Ammon's horn (tissue), 1 donor: Measurements from ENCODE around the gene PCNT.
"Not testable (repeated sequence)": the region's sequence is repeated elsewhere in the genome, so short reads cannot be mapped to it uniquely, and the experiment has no call there.

Source experiments
- DNase-seq: peaks from one replicate; pipeline ENCODE4 v3.0.0-alpha.2; 2016; ENCODE audit warnings: low spot score

PCNT gene

DNA sequence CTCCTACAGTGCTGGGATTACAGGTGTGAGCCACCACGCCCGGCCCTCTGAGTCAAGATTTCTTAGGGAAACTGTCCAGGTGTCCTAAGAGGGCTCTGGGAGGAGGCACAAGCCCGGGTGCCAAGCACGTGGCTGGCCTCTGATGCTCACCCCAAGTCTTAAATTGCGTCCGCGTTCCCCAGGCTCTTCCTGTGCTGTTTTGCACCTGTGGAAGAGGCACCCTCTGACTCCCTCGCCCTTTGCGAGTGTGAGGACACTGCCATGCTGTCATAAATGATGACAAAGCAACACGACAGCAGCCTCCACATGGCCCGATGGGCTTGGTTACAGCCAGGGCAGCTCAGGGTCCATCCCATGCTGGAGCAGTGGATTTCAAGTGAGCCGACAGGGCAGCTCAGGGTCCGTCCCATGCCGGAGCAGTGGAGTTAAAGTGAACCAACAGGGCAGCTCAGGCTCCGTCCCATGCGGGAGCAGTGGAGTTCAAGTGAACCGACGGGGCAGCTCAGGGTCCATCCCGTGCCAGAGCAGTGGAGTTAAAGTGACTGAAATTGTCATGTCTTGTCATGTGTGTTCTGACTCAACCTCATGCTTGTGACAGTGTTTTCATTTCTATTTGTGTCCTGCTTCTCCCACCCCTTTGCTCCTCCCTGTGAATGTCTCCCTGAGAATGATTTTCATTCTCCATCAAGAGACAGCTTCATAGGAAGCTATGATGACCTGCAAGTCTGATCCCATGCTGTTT is 33.9 kb downstream of the PCNT start:
- DNase-seq, result no peak

- DNase-seq, result no peak
Measured at GRCh38 chr21:46361176-46361575, 37.2 kb downstream of the PCNT start.

DNA sequence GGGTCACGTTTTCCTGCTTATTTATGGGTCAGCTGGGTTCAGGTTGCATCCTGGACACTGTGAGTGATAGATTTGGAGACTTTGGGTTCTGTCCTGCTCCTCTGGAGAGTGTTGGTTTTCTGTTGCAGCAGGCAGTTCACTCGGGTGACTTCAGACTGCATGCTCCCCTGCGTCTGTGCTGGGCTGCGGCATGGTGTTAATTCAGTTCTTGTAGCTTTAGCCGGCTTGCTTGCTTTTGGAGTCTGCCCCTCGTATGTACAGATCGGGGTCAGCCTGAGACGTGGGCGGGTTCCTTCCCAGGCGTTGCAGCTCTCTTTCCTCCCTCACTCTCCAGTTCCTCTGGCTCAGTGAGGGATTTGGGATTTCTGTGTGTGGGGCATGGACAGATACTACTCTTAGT is 38.0 kb downstream of the PCNT start:
- DNase-seq, result no peak

DNA sequence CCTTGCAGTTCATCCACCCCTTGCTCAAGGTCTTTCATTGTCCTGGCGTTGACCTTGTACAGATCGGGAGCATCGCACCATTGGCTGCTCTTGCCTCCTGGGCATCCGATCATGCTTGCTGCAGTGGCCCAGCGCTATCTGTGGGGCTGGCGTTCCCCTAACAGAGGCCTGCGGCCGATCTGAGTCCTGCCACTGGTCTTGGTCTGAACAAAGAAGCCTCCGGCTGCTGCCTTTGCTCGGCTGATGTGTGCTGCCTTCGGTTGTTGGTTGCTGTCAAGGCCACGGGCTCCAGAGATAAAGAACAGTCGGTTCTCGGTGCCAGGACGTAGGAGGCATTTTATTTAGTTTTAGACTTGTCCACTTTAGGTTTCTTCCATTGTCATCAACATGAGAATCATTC is 39.0 kb downstream of the PCNT start:
- DNase-seq, result no peak

GRCh38 chr21:46363698-46364097 is 39.7 kb downstream of the PCNT start:
- no peak for DNase-seq

DNA sequence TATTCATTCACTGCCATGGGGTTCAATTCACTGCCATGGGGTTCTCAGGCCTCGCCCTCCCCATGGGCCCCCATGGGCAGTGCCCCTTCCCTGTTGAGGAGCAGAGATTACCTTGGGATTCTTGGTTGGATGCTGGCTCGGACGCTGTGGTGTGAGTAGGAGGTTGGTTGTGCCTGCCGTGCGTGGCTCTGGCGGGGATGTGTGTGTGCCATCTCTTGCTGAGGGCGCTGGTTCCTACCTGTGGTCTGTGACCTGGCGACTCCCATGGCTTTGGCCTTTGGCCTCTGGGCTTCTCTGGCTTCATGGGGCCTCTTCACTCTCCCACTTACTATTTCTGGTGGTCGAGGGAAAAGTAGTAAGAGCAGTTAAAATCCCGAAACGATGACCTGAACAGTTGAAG is 42.1 kb downstream of the PCNT start:
- DNase-seq, result no peak

- no peak for DNase-seq
Measured at GRCh38 chr21:46366561-46366960, 42.6 kb downstream of the PCNT start.

DNA sequence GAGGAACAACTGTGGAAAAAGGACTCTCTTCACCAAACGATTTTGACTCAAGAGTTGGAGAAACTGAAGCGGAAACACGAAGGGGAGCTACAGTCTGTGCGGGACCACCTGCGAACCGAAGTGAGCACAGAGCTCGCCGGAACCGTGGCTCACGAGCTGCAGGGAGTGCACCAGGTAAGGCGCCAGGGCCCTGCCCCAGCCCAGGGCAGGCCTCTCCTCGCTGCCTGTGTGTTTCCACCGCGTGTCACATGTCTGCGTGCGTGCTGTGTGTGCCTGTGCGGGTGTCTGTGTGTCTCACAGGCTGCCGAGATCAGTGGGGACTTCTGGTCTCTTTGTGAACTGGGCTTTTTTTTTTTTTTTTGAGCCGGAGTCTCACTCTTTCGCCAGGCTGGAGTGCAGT is 43.0 kb downstream of the PCNT start:
- DNase-seq, result no peak

DNA sequence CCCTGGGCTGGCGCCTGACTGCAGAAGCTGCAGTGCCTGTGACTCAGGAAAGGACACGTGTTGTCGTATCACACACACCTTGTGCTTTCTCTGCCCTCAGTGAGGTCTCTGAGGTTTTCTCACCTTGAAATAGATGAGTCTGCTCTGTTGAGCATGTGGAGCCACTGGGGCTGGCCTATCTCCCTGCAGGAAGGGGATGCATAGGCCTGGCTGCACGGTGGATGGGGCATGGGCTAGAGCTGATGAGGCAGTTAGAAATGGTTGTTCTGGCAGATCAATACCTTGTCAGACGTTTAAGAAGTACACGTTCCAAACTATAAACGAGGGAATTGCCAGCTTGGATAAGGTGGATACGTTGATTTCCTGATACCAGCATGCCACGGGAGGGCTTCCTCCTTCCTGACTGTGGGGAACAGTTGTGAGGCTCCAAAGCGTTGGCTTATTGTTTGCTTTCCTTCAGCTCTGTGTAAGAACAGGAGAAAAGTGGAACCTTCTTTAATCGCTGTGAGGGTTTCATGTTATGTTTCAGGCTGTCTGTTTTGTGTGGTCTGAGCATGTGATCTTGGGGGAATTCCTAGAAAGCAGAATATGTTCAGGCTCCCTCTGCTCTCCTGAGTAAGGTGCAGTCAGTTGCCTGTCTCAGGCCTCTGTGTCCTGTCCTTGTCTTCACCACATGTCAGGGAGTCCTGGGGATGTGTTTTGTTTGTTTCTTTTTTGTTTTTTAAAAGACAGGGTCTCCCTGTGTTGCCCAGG is 44.8 kb downstream of the PCNT start:
- DNase-seq, result no peak

DNA sequence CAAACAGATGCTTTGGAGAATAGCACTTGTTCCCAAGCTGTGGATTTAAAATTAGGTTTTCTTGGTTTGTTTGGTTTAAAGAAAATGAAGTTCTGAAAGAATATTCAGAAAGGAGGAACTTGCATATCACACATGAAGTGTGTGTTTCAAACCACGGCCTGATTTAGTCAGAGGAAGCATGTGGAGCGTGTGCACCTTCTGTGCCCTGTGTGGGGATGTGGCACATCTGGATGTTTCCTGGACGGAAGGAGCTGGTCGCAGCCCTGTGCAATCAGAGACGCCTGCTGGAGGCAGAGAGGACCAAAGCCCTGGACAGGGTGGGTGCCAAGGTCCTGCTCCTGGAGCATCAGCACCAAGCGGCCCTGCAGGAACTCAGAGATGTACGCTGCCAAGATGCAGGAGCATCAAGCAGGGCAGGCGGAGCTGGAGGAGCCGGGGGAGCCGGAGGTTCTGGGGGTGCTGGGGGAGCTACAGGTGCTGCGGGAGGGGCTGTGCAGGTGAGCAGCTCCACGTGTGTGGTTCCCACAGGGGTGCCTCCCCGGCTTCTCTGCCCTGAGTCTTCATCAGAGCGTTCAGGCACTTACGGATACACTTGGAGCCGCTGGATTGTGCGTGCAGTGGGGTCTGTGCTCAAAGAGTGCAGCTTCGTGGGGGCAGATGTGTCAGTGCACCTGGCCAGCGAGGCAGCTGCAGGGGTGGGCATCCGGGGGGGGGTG is 45.7 kb downstream of the PCNT start:
- DNase-seq, result no peak

GRCh38 chr21:46371204-46372013 is 47.5 kb downstream of the PCNT start:
- no peak for DNase-seq

DNA sequence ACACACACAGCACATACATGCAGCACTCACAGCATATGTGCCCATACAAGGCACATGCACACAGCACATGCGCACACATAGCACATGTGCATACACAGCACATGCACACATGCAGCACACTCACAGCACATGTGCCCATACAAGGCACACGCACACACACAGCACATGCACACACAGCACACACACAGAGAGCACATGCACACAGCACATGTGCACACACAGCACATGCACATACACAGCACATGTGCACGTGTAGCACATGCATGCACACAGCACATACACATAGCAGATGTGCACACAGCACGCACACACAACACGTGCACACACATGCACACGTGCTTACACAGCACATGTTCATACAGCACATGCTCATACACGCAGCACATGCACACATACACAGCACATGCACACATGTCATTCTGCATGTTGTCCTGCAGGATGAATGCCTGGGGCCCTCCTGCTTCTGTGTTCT is 48.1 kb downstream of the PCNT start:
- DNase-seq, result no peak

DNA sequence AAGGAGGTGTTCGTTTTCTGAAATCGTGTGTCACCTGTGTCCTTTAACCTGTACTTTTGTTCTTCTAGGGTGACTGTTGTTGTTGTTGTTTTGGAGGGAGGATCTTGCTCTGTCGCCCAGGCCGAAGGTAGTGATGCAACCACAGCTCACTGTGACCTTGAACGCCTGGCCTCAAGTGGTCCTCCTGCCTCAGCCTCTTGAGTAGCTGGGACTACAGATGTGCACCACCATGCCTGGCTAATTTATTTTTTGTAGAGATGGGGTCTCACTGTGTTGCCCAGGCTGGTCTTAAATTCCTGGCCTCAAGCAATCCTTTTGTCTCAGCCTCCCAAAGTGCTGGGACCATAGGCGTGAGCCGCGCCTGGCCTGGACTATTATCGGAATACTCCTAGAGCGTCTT is 49.0 kb downstream of the PCNT start:
- not testable (repeated sequence) for DNase-seq

- DNase-seq, result no peak
Measured at GRCh38 chr21:46374761-46375389, 50.9 kb downstream of the PCNT start.

DNA sequence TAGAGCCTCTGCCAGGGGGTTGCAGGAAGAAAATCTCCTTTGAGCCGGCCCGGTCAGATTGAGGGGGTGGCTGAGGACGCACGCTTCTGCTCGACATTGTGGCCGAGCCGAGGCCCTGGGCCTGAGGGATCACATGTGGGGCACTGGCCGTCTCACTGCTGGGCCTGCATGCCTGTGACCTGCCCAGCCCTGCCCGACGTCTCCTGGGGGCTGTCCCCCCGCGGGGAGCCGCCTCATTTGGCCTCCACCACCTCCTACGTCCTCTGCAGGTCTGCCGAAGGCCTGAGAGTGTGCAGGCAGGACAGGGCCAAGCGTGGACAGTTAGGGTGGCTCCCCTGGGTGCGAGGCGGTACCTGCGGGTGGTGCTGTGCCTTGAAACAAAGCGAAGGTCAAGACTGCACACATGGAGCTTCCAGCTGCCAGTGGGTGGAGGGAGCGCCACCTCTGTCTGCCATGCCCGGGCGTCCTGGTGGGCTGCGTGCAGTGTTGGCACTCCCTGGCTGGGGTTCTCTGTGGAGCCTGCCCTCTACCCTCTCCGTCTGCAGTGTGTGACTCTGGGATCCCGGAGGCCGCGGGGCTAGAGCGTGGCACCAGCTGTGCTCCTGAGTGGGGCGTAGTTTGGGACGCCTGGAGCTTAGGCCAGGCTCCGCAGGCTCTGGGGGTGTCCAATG is 51.7 kb downstream of the PCNT start:
- no peak for DNase-seq

- no peak for DNase-seq
Measured at GRCh38 chr21:46376231-46376628, 52.3 kb downstream of the PCNT start.

GRCh38 chr21:46376856-46377453 is 53.0 kb downstream of the PCNT start:
- no peak for DNase-seq

DNA sequence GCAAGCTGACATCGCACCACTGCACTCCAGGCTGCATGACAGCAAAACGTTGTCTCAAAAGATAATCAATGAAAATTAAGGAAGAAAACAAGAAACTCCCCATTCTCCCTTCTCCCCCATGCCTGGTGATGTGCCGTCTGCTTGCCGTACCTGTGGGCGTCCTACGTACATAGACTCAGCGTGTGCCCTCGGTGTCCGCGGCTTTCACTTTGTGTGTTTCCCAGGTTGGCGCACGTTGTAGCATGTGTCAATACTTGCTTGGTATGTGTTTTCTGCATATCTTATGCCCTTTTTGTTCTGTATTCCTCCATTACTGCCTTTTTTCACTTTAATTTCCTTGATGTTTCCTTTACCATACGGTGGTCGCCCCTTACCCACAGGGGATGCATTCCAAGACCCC is 53.8 kb downstream of the PCNT start:
- DNase-seq, result no peak

DNA sequence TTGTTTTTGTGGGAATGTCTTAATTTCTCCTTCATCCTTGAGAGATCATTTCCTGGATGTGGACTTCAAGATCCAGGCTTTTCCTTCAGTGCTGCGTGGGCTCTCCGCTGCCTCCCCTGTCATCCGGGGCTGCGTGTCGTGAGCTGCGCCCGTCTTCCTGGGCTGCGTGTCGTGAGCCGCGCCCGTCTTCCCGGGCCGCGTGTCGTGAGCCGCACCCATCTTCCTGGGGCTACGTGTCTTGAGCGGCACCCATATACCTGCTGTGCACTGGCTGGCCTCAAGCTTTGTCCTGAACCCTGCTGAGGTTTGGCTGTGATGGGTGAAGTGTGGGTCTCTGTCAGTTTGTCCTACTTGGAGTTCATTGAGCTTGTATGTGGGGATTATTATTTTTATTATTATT is 55.1 kb downstream of the PCNT start:
- no peak for DNase-seq

- no peak for DNase-seq
Measured at GRCh38 chr21:46379691-46380090, 55.7 kb downstream of the PCNT start.

- no peak for DNase-seq
Measured at GRCh38 chr21:46381541-46381940, 57.6 kb downstream of the PCNT start.
